Mucosa of rectum (tissue), 2 donors: ENCODE data around the gene SLC8A1.

Experiments
- H3K27ac ChIP-seq, 2 donors: one replicate each; pipeline ENCODE4 v1.7.0; 2013; ENCODE audit warnings: inconsistent platforms in 2 of 2, low read depth in 2 of 2, low read length in 2 of 2
- H3K27me3 ChIP-seq, 2 donors: one replicate each; pipeline ENCODE4 v1.7.0; 2013; ENCODE audit warnings: low read length in 2 of 2; ENCODE audit not compliant: control insufficient read depth in 2 of 2, insufficient read depth in 2 of 2
- H3K36me3 ChIP-seq, 2 donors: one replicate each; pipeline ENCODE4 v1.7.0; 2013; ENCODE audit warnings: low read length in 2 of 2; ENCODE audit not compliant: control insufficient read depth in 2 of 2, insufficient read depth in 2 of 2
- H3K4me1 ChIP-seq, 2 donors: one replicate each; pipeline ENCODE4 v1.7.0; 2013; ENCODE audit warnings: low read length in 2 of 2, mild to moderate bottlenecking in 1 of 2; ENCODE audit not compliant: control insufficient read depth in 2 of 2, insufficient read depth in 2 of 2
- H3K4me3 ChIP-seq, 2 donors: one replicate each; pipeline ENCODE4 v1.7.0; 2013; ENCODE audit warnings: low read length in 2 of 2
- H3K9ac ChIP-seq, 2 donors: one replicate each; pipeline ENCODE4 v1.7.0; 2013; ENCODE audit warnings: low read length in 2 of 2, low read depth in 1 of 2, mild to moderate bottlenecking in 1 of 2
- H3K9me3 ChIP-seq, 2 donors: one replicate each; pipeline ENCODE4 v1.7.0; 2013; ENCODE audit warnings: low read length in 2 of 2; ENCODE audit not compliant: control insufficient read depth in 2 of 2
- donor health status: healthy.
- donor health status: Normal muscosa, but diverticular disease.

The SLC8A1 gene

DNA sequence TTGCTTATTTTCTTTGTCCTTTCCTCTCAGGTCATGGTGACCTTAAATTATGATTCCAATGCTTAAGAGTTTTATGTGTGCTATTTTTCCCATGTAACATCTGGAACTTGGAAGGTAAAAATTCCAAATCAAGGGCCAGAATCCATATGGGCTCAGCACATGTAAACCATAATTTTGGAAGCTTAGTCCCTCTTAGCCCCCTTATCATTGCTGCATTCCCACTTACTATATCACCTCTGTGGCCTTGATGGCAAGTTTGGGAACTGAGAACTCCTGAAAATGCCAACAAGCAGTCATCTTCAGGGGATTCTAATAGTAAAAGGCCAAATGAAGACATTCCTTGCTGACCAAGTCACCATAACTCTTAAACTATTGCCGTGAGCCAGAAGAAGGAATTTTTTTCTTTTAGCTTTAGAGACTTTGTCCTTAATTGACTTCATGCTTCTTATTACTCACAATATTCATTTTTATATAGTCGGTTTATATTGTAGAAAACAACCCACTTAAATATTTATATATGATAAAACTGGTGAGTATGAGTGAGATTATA lies 251.4 kb downstream of the SLC8A1 start:
- no peaks in the 10 kb centered on the region for H3K4me1 ChIP-seq
- no peaks in the 10 kb centered on the region for H3K27me3 ChIP-seq
- H3K4me3 ChIP-seq: no peak overlapping the region
- no peaks in the 10 kb centered on the region for H3K9me3 ChIP-seq
- H3K9ac ChIP-seq: no peak overlapping the region
- H3K36me3 ChIP-seq: no peaks in the 10 kb centered on the region
- no peak overlapping the region for H3K27ac ChIP-seq

DNA sequence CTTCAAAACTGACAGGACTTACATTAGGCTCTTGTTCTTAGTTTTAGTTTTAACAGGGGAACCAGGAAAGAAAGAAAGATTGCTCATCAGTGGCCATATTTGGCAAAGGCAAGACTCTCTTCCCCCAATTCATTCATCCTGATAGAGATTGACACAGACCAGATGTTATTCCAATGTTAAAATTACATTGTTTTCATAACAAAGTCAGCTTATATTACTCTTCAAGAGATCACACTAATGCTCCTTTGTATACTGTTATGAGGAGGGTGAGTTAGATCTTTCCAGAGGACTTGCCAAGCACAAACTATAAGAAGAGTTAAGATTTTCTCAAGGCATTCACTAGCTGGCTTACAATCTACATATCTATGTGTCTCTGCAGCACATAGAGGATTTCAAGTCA lies 252.1 kb downstream of the SLC8A1 start:
- no peak overlapping the region for H3K9ac ChIP-seq
- peaks cover 2 to 4% of the 10 kb centered on the region in 2 donors for H3K4me1 ChIP-seq
- H3K36me3 ChIP-seq: no peaks in the 10 kb centered on the region
- no peak overlapping the region for H3K27ac ChIP-seq
- H3K9me3 ChIP-seq: no peaks in the 10 kb centered on the region
- no peaks in the 10 kb centered on the region for H3K27me3 ChIP-seq
- H3K4me3 ChIP-seq: no peak overlapping the region

DNA sequence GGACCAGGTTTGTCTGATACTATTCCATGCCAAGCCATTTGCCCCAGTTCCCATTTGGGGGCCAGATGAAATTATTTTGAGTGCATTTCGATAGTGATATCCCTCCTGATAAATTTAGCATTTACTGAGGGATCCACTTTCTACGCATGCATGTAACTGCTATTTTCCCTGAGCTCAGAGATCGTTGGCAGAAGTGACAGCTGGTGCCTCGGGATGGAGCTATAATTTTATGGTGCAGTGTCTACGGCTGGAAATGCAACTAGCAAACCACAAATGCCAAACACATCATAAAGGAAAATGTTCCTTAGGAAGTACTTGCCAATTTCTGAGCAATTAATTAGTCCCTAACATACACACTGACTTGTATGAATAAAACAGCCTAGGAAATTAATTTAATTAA lies 254.8 kb downstream of the SLC8A1 start:
- H3K4me1 ChIP-seq: peaks cover 6 to 8% of the 10 kb centered on the region in 2 donors
- no peak overlapping the region for H3K9ac ChIP-seq
- H3K27me3 ChIP-seq: no peaks in the 10 kb centered on the region
- H3K36me3 ChIP-seq: no peaks in the 10 kb centered on the region
- no peak overlapping the region for H3K27ac ChIP-seq
- H3K4me3 ChIP-seq: no peak overlapping the region
- H3K9me3 ChIP-seq: no peaks in the 10 kb centered on the region

DNA sequence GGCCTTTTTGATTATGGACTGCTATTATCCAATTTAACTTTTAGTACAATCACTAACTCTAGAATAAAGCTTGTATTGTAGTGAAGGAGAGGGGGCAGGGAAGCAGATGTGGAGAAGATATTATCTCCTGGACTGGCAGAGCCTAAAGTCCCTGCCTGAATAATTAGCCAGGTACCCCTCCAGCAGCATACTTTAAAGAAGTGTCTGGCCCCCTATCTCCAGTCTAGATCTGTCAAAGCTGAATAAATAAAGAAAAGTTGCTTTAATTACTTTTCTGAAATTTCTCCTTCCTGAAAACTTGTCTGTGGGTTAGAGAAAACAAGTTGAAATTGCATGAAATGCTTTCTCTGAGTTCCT lies 258.2 kb downstream of the SLC8A1 start:
- Histone ChIP-seq H3K4me3 (no peak overlapping the region), H3K27ac (no peak overlapping the region), H3K27me3 (no peaks in the 10 kb centered on the region), H3K9ac (no peak overlapping the region), H3K9me3 (no peaks in the 10 kb centered on the region), H3K36me3 (no peaks in the 10 kb centered on the region), H3K4me1 (peaks cover 6 to 8% of the 10 kb centered on the region in 2 donors)

DNA sequence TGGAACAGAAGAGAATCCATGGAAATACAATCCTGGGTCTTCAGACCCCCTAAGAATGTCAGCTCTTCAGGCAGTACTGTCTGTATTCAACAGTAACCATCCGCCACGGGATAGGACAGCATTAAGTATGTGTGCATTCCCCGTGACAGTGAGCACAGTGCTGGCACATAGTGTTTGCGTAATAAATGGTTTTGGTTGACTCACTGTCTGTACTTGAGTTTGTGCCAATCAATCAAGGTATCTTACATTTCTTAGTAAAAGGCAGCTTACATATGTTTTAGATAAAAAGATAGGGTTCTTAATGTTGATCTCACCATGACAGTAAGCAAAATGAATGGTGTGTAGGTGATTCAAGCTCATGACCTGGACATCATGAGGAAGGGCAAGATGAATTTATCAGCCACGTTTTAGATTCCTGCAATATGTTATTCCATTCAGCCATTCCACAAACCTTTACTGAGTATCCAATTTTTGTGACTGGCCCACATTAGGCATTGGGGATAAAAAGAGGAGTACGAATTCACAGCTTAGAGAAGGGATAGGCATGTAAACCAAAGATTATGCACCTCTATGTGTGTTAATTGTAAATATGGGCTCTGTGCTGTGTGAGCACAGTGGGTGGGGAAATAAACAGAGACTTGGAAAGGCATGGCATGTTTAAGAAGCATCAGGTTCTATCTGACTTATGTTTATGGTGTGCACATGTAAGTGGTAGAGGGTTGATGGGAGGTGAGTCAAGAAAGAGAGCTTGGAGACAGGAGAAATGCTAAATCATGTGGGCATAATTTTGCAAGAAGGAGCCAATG lies 258.8 kb downstream of the SLC8A1 start:
- Histone ChIP-seq H3K9me3 (no peaks in the 10 kb centered on the region), H3K4me3 (no peak overlapping the region), H3K4me1 (peaks cover 6 to 8% of the 10 kb centered on the region in 2 donors), H3K27me3 (no peaks in the 10 kb centered on the region), H3K9ac (no peak overlapping the region), H3K36me3 (no peaks in the 10 kb centered on the region), H3K27ac (no peak overlapping the region)

DNA sequence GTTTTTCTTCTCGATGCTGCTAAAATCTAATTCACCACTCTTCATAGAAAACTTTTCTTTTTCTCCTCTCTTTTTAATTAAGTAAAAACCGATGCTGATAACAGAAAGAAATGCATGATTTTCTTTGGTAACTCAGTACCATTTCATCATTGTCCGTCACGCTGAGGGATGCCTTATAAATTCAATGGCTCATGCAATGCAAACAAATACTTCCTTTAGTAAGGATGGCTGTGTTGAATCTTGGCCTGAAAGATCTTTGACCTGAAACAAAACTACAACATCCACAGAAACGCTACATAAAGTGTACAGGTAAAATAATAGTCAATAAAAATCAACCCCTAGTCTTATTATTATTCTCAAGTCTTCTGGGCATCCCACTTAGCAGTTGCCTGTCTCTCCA lies 261.4 kb downstream of the SLC8A1 start:
- Histone ChIP-seq H3K4me3 (no peak overlapping the region), H3K27me3 (no peaks in the 10 kb centered on the region), H3K36me3 (no peaks in the 10 kb centered on the region), H3K9ac (no peak overlapping the region), H3K4me1 (peaks cover 6 to 8% of the 10 kb centered on the region in 2 donors), H3K9me3 (no peaks in the 10 kb centered on the region), H3K27ac (no peak overlapping the region)

DNA sequence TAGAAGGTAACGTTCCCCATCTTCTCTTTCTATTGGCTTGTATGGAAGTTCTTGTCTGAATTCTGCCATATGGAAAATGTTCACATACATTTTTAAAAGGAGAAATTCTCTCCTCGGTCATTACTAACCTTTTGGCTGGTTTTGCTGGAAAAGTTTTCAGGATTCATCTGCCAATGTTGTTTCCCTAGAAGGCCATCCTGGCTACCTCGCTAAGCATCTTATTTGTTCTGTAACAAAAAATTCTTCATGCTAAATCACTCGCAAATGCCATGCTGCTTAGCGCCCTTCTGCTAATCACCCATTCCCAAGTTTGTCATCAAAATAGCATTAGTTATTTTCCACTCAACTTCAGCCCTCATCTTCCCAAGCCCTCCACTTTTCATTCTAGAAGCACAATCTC lies 262.0 kb downstream of the SLC8A1 start:
- Histone ChIP-seq H3K4me3 (no peak overlapping the region), H3K9ac (no peak overlapping the region), H3K27me3 (no peaks in the 10 kb centered on the region), H3K4me1 (peaks cover 5% of the 10 kb centered on the region in 2 donors), H3K9me3 (no peaks in the 10 kb centered on the region), H3K27ac (no peak overlapping the region), H3K36me3 (no peaks in the 10 kb centered on the region)

DNA sequence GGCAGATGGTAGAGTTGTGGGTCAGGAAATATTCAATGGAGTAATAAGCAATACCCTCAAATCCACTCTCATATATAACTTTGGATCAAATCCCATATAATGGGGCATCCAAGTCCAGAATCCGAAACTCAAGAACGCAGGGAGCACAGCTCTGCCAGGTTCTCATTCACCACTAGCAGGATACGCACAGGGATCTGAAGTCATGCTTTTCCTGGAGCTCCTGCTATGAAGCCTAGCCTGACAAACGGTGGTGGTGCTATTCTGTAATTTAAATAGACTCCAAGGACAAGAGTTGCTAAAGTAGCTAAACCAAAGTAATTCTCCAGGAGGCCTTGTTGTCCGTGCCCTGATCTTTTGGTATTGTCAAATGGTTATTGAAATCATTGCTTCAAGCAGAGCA lies 264.8 kb downstream of the SLC8A1 start:
- Histone ChIP-seq H3K4me1 (no peaks in the 10 kb centered on the region), H3K27ac (no peak overlapping the region), H3K27me3 (no peaks in the 10 kb centered on the region), H3K36me3 (no peaks in the 10 kb centered on the region), H3K9me3 (no peaks in the 10 kb centered on the region), H3K4me3 (no peak overlapping the region), H3K9ac (no peak overlapping the region)

DNA sequence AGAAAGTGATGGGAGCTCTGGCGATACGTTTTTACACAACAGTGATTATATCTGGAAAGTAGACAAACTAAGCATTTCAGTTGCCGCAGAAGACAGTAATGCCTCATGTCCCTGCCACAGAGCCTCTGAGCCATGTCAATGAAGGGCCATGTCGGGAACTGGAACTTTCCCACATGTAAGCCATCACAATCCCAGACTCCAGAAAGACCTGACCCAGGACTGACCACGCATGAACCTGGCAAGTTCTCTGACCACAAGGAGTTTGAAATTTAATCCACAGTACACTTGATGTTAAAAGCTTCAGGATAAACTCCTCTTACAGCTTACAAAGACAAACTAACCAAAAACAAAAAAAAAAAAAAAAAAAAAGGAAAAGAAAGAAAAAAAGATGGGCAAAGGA lies 267.3 kb downstream of the SLC8A1 start:
- H3K27ac ChIP-seq: no peak overlapping the region
- H3K9me3 ChIP-seq: no peaks in the 10 kb centered on the region

DNA sequence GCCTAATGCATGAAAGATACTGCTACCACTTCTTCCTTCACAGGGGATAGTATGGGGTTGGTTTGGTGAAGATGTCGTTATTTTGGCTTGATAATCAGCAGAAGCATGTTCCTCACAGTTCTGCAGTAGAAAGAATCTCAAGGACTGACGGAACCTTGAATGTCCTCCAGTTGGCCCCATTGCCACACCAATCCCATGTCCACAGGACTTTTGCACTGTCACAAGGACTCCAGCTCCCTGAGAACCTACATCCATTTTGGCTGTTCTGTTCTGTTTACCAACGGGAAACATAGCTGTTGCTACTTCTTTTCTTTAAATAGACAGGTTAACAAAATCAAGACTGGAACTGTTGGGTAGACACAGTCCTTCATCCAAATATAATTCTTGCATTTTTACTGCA lies 270.0 kb downstream of the SLC8A1 start:
- H3K4me3 ChIP-seq: no peak overlapping the region
- H3K36me3 ChIP-seq: no peaks in the 10 kb centered on the region
- no peaks in the 10 kb centered on the region for H3K9me3 ChIP-seq
- no peaks in the 10 kb centered on the region for H3K4me1 ChIP-seq
- H3K9ac ChIP-seq: no peak overlapping the region
- H3K27me3 ChIP-seq: no peaks in the 10 kb centered on the region
- no peak overlapping the region for H3K27ac ChIP-seq

More for the DNA sequence above, 267.3 kb downstream of the SLC8A1 start:
- no peaks in the 10 kb centered on the region for H3K27me3 ChIP-seq
- no peaks in the 10 kb centered on the region for H3K4me1 ChIP-seq
- no peaks in the 10 kb centered on the region for H3K36me3 ChIP-seq
- H3K4me3 ChIP-seq: no peak overlapping the region
- H3K9ac ChIP-seq: no peak overlapping the region
